SK-N-MC (cell line): ENCODE results near the gene APLF.

Experiments
- EZH2 ChIP-seq: fragments of 200-600 bp; sonication (generic); IDR thresholded peaks from one replicate; pipeline ENCODE4 v1.6.1; 2017; ENCODE audit warnings: antibody characterized with exemption
- FOXP2 ChIP-seq: optimal IDR thresholded peaks from 2 replicates; pipeline ENCODE3; 2011; ENCODE audit warnings: mild to moderate bottlenecking, moderate library complexity; ENCODE audit not compliant: insufficient read depth; ENCODE audit errors: extremely low read length, control extremely low read depth
- POLR2AphosphoS5 ChIP-seq: IDR thresholded peaks from 2 replicates; pipeline ENCODE4 v1.6.1; 2012; ENCODE audit warnings: mild to moderate bottlenecking, low read depth, low read length, borderline replicate concordance

DNA sequence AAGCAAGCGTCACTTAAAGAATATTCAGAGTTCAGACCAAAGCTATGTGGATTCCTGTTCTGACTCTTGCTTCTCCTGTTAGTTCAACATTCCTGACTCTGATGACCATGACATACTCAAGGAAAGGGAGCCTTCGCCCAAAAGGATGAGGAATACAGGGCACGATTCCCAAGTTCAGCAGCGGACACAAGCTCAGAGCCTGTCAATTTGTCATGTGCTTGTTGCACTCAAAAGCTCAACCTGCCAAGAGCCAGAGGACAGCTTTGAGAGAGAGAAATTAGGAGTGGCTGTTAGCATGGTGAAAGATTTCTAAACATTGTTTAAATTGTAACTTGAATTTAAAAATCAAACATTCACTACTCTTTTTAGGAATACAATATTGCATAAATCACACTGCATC, 33.3 kb downstream of the APLF start:
- TF ChIP-seq POLR2AphosphoS5 (no peak), EZH2 (no peak), FOXP2 (no peak)
